OCI-LY3 (cell line): ENCODE data around the gene MAPK8.

Source experiments
- H2AFZ ChIP-seq: fragments of 200-600, 300-600 bp; shearing (Covaris generic); 2 replicates; pipeline ENCODE4 v1.6.0; 2014; ENCODE audit warnings: antibody characterized with exemption, low read depth, low read length
- H3K27ac ChIP-seq: fragments of 200-600, 300-600 bp; sonication (generic); 2 replicates; pipeline ENCODE4 v1.5.1; 2014; ENCODE audit warnings: mild to moderate bottlenecking, low read length, moderate library complexity, mixed read lengths
- H3K27me3 ChIP-seq: fragments of 200-600, 300-600 bp; sonication (generic); 2 replicates; pipeline ENCODE4 v1.6.1; 2014; ENCODE audit warnings: low read depth, low read length, mixed read lengths
- H3K36me3 ChIP-seq: fragments of 200-600, 300-600 bp; sonication (generic); replicated peaks from 2 replicates; pipeline ENCODE3; 2014; ENCODE audit warnings: low read depth, low read length, mixed read lengths
- H3K4me1 ChIP-seq: fragments of 300-600, 200-600 bp; sonication (generic); 2 replicates; pipeline ENCODE4 v1.6.1; 2014; ENCODE audit warnings: low read length, mixed read lengths
- H3K4me2 ChIP-seq: fragments of 200-600, 300-600 bp; sonication (generic); 2 replicates; pipeline ENCODE4 v1.6.1; 2014; ENCODE audit warnings: low read length, mixed read lengths
- H3K4me3 ChIP-seq: fragments of 300-600, 200-600 bp; sonication (generic); 2 replicates; pipeline ENCODE4 v1.5.1; 2014; ENCODE audit warnings: antibody characterized with exemption, mild to moderate bottlenecking, low read length, moderate library complexity
- H3K79me2 ChIP-seq: fragments of 300-600, 200-600 bp; shearing (Covaris generic); 2 replicates; pipeline ENCODE4 v1.6.1; 2014; ENCODE audit warnings: mild to moderate bottlenecking, low read length, mixed read lengths
- H3K9ac ChIP-seq: fragments of 300-600, 200-600 bp; shearing (Covaris generic); 2 replicates; pipeline ENCODE4 v1.6.0; 2014; ENCODE audit warnings: mild to moderate bottlenecking, low read length, moderate library complexity
- H3K9me3 ChIP-seq: fragments of 200-600, 300-600 bp; shearing (Covaris generic); 2 replicates; pipeline ENCODE4 v1.6.1; 2014; ENCODE audit warnings: low read length, mixed read lengths; ENCODE audit not compliant: insufficient read depth
- H4K20me1 ChIP-seq: fragments of 200-600, 300-600 bp; sonication (generic); 2 replicates; pipeline ENCODE4 v1.6.1; 2016; ENCODE audit warnings: low read length, mixed read lengths; ENCODE audit not compliant: insufficient read depth
- CTCF ChIP-seq: fragments of 200-600, 300-600 bp; sonication (generic); IDR thresholded peaks from 2 replicates; pipeline ENCODE4 v1.5.1; 2014; ENCODE audit warnings: antibody characterized with exemption, low read length, low read depth
- EZH2phosphoT487 ChIP-seq: fragments of 200-600 bp; shearing (Covaris generic); IDR thresholded peaks from 2 replicates; pipeline ENCODE4 v1.6.1; 2018; ENCODE audit warnings: antibody characterized with exemption, mixed run types, low read depth

MAPK8 gene

GRCh38 chr10:48445932-48446331 lies 139.5 kb downstream of the MAPK8 start:
- Histone ChIP-seq H3K9me3 (no peaks in the 10 kb centered on the region), H3K27me3 (no peaks in the 10 kb centered on the region)

GRCh38 chr10:48446785-48447184 lies 140.3 kb downstream of the MAPK8 start:
- no peaks in the 10 kb centered on the region for H3K4me1 ChIP-seq
- no peaks in the 10 kb centered on the region for H3K27me3 ChIP-seq
- H3K79me2 ChIP-seq = no peaks in the 10 kb centered on the region
- H3K36me3 ChIP-seq = no peaks in the 10 kb centered on the region
- no peak overlapping the region for H3K4me2 ChIP-seq
- H4K20me1 ChIP-seq = no peaks in the 10 kb centered on the region
- H2AFZ ChIP-seq = no peak overlapping the region
- H3K27ac ChIP-seq = no peak overlapping the region
- TF ChIP-seq EZH2phosphoT487 (no peak), CTCF (no peak)
- no peak overlapping the region for H3K4me3 ChIP-seq
- H3K9me3 ChIP-seq = no peaks in the 10 kb centered on the region
- H3K9ac ChIP-seq = no peak overlapping the region

More at GRCh38 chr10:48445932-48446331, 139.5 kb downstream of the MAPK8 start:
- H3K4me1 ChIP-seq = no peaks in the 10 kb centered on the region
- H3K36me3 ChIP-seq = no peaks in the 10 kb centered on the region
- H2AFZ ChIP-seq = no peak overlapping the region
- H3K4me3 ChIP-seq = no peak overlapping the region
- H4K20me1 ChIP-seq = no peaks in the 10 kb centered on the region
- H3K9ac ChIP-seq = no peak overlapping the region
- H3K4me2 ChIP-seq = no peak overlapping the region
- no peak overlapping the region for H3K27ac ChIP-seq
- TF ChIP-seq CTCF (no peak), EZH2phosphoT487 (no peak)
- no peaks in the 10 kb centered on the region for H3K79me2 ChIP-seq

GRCh38 chr10:48447356-48448215 lies 141.1 kb downstream of the MAPK8 start:
- H3K27ac ChIP-seq = no peak overlapping the region
- H3K79me2 ChIP-seq = no peaks in the 10 kb centered on the region
- no peak overlapping the region for H3K9ac ChIP-seq
- no peaks in the 10 kb centered on the region for H3K9me3 ChIP-seq
- H3K36me3 ChIP-seq = no peaks in the 10 kb centered on the region
- no peak overlapping the region for H2AFZ ChIP-seq
- TF ChIP-seq CTCF = no peak
- no peaks in the 10 kb centered on the region for H4K20me1 ChIP-seq
- H3K4me3 ChIP-seq = no peak overlapping the region
- no peak overlapping the region for H3K4me2 ChIP-seq
- no peaks in the 10 kb centered on the region for H3K27me3 ChIP-seq
- no peaks in the 10 kb centered on the region for H3K4me1 ChIP-seq

GRCh38 chr10:48448796-48449195 lies 142.3 kb downstream of the MAPK8 start:
- no peaks in the 10 kb centered on the region for H3K36me3 ChIP-seq

More at GRCh38 chr10:48448796-48449195, 142.3 kb downstream of the MAPK8 start:
- Histone ChIP-seq H2AFZ (no peak overlapping the region), H4K20me1 (no peaks in the 10 kb centered on the region), H3K79me2 (no peaks in the 10 kb centered on the region), H3K27ac (no peak overlapping the region), H3K4me1 (no peaks in the 10 kb centered on the region), H3K9me3 (no peaks in the 10 kb centered on the region), H3K4me2 (no peak overlapping the region), H3K4me3 (no peak overlapping the region), H3K27me3 (no peaks in the 10 kb centered on the region), H3K9ac (no peak overlapping the region)
- TF ChIP-seq CTCF (no peak), EZH2phosphoT487 (no peak)
